HG03575 (cell line): ENCODE measurements around the gene RALGPS1.

ENCODE experiments used
- ATAC-seq: cut with Tn5 transposase; IDR thresholded peaks from one replicate; pipeline ENCODE4 v1.9.1; 2021; ENCODE audit not compliant: unreplicated experiment, insufficient number of reproducible peaks, low FRiP score; ENCODE audit errors: extremely low read depth

Gene RALGPS1

DNA sequence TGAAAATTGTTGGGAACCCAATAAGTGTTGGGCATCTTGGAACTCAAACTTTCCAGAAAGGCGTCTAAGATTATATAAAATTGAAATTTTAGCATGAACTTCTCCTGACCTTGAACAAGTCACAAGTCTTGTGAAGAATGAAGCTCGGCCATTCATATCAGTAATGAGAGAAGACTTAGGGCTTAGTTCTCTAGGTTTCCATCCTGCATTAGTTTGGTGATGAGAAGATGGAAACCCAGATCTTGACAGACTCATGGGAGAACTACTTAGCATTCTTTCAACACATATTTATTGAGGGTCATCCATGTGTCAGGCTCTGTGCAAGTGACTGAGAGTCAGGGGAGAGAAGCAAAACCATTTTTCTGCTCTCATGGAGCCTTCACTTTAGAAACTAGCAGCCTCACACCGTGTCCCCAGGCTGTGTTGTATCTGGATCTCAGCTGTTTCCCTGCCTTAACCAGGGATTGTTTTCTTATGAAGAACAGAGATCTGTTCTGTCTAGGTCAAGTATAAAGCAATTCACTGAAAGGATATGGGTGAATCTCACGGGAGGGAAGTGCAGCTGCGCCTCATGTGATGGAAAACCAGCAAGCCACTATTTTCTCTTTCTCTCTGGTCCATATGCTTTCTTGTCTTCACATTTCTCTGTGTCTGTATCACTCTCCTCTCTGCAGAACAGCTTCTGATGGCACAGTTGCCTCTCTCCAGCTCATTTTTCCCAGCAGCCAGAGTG is 353.4 kb downstream of the RALGPS1 start:
- no peak for ATAC-seq

DNA sequence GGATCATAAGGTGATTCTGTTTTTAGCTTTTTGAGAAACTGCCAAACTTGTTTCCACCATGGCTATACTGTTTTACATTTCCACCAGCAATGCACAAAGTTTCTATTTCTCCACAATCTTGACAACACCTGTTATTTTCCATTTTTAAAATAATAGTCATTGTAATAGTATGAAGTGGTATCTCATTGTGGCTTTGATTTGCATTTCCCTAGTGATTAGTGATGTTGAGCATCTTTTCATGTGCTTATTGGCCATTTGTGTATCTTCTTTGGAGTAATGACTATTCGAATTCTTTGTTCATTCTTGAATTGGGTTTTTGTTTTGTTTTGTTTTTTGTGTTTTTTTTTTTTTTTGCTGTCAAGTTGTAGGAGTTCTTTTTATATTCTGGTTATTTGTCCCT is 354.9 kb downstream of the RALGPS1 start:
- ATAC-seq, result no peak
